GM19467 (cell line): ENCODE results near the gene CCZ1B.
"Not testable (repeated sequence)": the region's sequence is repeated elsewhere in the genome, so short reads cannot be mapped to it uniquely, and the experiment has no call there.

Experiments used
- ATAC-seq: cut with Tn5 transposase; IDR thresholded peaks from one replicate; pipeline ENCODE4 v1.9.1; 2021; ENCODE audit warnings: mild to moderate bottlenecking, moderate library complexity; ENCODE audit not compliant: unreplicated experiment

CCZ1B gene

GRCh38 chr7:6749335-6749734 lies 76.7 kb downstream of the CCZ1B start:
- not testable (repeated sequence) for ATAC-seq
